ENCODE data around the gene POR. TPM values are rescaled to one million over a fixed set of nuclear protein-coding genes. Genes with fewer than 3 reads are reported as not detected.

Gene POR
- total RNA-seq, 1 experiment from 2014 or later, result 168 TPM

DNA sequence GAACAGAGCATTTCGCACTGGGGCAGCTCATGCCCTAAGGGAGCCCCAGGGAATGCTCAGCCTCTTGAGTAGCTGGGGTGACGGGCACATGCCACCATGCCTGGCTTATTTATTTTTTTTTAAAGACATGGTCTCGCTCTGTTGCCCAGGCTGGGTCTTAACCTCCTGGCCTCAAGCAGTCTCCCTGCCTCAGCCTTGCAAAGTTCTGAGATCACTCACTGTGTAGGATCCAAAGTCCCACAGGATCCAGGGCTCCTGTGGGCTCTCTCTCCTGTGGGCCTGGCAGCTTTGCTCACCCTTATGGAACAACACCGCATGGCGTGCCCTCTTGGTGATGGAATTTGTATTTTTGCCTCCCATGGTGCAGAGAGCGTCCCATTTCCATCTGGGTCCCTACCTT, 45.4 kb downstream of the POR start:
- no TSS peak for BruUV-seq (replicated peaks)
- CTCF ChIA-PET, result no interaction called here
- POLR2A ChIA-PET, result no interaction called here

DNA sequence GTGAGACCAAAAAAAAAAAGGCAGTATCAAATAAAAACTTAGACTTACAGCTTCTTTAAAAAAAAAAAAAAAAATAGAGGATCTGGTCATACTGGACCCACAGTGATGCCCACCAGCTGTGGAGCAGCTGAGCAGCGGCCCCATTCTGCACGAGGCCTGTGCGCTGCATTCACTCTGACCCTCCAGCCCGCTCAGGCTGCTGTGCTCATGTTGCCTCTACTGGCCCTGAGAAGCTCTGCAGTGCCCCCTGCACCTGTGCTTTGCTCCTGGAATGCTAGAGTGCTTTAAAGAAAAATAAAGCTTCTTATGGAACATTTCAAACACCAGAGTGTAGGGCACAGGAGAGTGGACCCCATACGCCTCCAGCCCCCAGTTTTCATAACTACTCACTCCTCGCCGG, 46.3 kb downstream of the POR start:
- no TSS peak for BruUV-seq (replicated peaks)
- in situ Hi-C loops (cut with HindIII; ENCODE audit: low pct_unique_long_range_greater_than_20kb, low sequenced_read_pairs) (no loop called here), intact Hi-C loops (cut with micrococcal nuclease; ENCODE audit: unreplicated experiment) (no loop called here)
- Histone ChIP-seq H3K9me3 (ENCODE audit: control insufficient read depth, insufficient read depth, low read depth, low read length) (no peaks in the 10 kb centered on the region), H3K4me1 (ENCODE audit: control insufficient read depth, insufficient read depth, low read length) (peaks cover 11% of the 10 kb centered on the region), H3K27me3 (ENCODE audit: control insufficient read depth, insufficient read depth, low read length) (no peaks in the 10 kb centered on the region), H3K36me3 (ENCODE audit: control insufficient read depth, insufficient read depth, low read length) (no peaks in the 10 kb centered on the region), H3K4me3 (ENCODE audit: low read depth in 2 of 2, low read length in 2 of 2) (no peak overlapping the region), H3K27ac (ENCODE audit: low read length) (no peak overlapping the region)
- DNase-seq (ENCODE audit: low read depth, low spot score) (no peak), ATAC-seq (peak; percentile 56; the same call in 1 of the 2 replicates)
- POLR2A ChIA-PET, result interaction anchor here (0.6 kb wide), 1 partner anchor 11 kb away, joined by 3 read pairs; no protein-coding TSS in a partner anchor
- CTCF ChIA-PET, result interaction anchor here (1.0 kb wide), 1 partner anchor 94 kb away, joined by 3 read pairs; no protein-coding TSS in a partner anchor
- no peak for TF ChIP-seq SIN3A (IDR thresholded peaks at IDR 0.05; ENCODE audit: borderline replicate concordance, insufficient read depth, low read depth, low read length)
- no peak for TF ChIP-seq CTCF (IDR thresholded peaks at IDR 0.05)
- no peak for TF ChIP-seq REST (IDR thresholded peaks at IDR 0.05; ENCODE audit: insufficient read depth in 1 of 2, low read depth in 2 of 2, low read length in 1 of 2)
- no peak for TF ChIP-seq TCF7L2 (IDR thresholded peaks at IDR 0.05; ENCODE audit: low read depth, low read length)
- TF ChIP-seq POLR2AphosphoS5 (IDR thresholded peaks at IDR 0.05; ENCODE audit: low read depth, low read length), result no peak

More for the DNA sequence above, 45.4 kb downstream of the POR start:
- in situ Hi-C loops (cut with HindIII; ENCODE audit: low pct_unique_long_range_greater_than_20kb, low sequenced_read_pairs) (no loop called here), intact Hi-C loops (cut with micrococcal nuclease; ENCODE audit: unreplicated experiment) (no loop called here)
- peaks cover 18% of the 10 kb centered on the region for H3K4me1 ChIP-seq (ENCODE audit: control insufficient read depth, insufficient read depth, low read length)
- no peaks in the 10 kb centered on the region for H3K9me3 ChIP-seq (ENCODE audit: control insufficient read depth, insufficient read depth, low read depth, low read length)
- TF ChIP-seq TCF7L2 (IDR thresholded peaks at IDR 0.05; ENCODE audit: low read depth, low read length) (no peak), POLR2AphosphoS5 (IDR thresholded peaks at IDR 0.05; ENCODE audit: low read depth, low read length) (no peak), CTCF (IDR thresholded peaks at IDR 0.05) (no peak), SIN3A (IDR thresholded peaks at IDR 0.05; ENCODE audit: borderline replicate concordance, insufficient read depth, low read depth, low read length) (no peak), REST (IDR thresholded peaks at IDR 0.05; ENCODE audit: insufficient read depth in 1 of 2, low read depth in 2 of 2, low read length in 1 of 2) (no peak)
- H3K27ac ChIP-seq (ENCODE audit: low read length), result no peak overlapping the region
- H3K4me3 ChIP-seq (ENCODE audit: low read depth in 2 of 2, low read length in 2 of 2), result no peak overlapping the region
- no peaks in the 10 kb centered on the region for H3K36me3 ChIP-seq (ENCODE audit: control insufficient read depth, insufficient read depth, low read length)
- no peak for ATAC-seq
- no peak for DNase-seq (ENCODE audit: low read depth, low spot score)
- no peaks in the 10 kb centered on the region for H3K27me3 ChIP-seq (ENCODE audit: control insufficient read depth, insufficient read depth, low read length)

Data from Panc1 (cell line).